ENCODE results near the gene TMEM163.
"Not testable (repeated sequence)": the region's sequence is repeated elsewhere in the genome, so short reads cannot be mapped to it uniquely, and the experiment has no call there.

TMEM163 gene

GRCh38 chr2:134723742-134724141 lies 4.9 kb upstream of the TMEM163 start:
- DNase-seq (ENCODE audit: low read depth, low spot score), result not testable (repeated sequence)

GRCh38 chr2:134722728-134723127 lies 3.9 kb upstream of the TMEM163 start:
- DNase-seq (ENCODE audit: low read depth, low spot score), result no peak

- no peak for DNase-seq (ENCODE audit: low read depth, low spot score)
These were observed 2.8 kb upstream of the TMEM163 start for GRCh38 chr2:134721596-134721995.

GRCh38 chr2:134718023-134718816 lies 580 bp downstream of the TMEM163 start:
- no peak for DNase-seq (ENCODE audit: low read depth, low spot score)

GRCh38 chr2:134717286-134718022 lies 1.3 kb downstream of the TMEM163 start:
- no peak for DNase-seq (ENCODE audit: low read depth, low spot score)

- DNase-seq (ENCODE audit: low read depth, low spot score), result no peak
These were observed 2.0 kb downstream of the TMEM163 start for GRCh38 chr2:134716721-134717243.

GRCh38 chr2:134715932-134716643 lies 2.7 kb downstream of the TMEM163 start:
- no peak for DNase-seq (ENCODE audit: low read depth, low spot score)

- DNase-seq (ENCODE audit: low read depth, low spot score), result no peak
These were observed 4.6 kb downstream of the TMEM163 start for GRCh38 chr2:134714228-134714627.

GRCh38 chr2:134713606-134714005 lies 5.2 kb downstream of the TMEM163 start:
- no peak for DNase-seq (ENCODE audit: low read depth, low spot score)

- no peak for DNase-seq (ENCODE audit: low read depth, low spot score)
These were observed 5.6 kb downstream of the TMEM163 start for GRCh38 chr2:134713176-134713575.

- no peak for DNase-seq (ENCODE audit: low read depth, low spot score)
These were observed 6.1 kb downstream of the TMEM163 start for GRCh38 chr2:134712736-134713135.

- no peak for DNase-seq (ENCODE audit: low read depth, low spot score)
These were observed 6.5 kb downstream of the TMEM163 start for GRCh38 chr2:134712299-134712698.

- no peak for DNase-seq (ENCODE audit: low read depth, low spot score)
These were observed 7.1 kb downstream of the TMEM163 start for GRCh38 chr2:134711692-134712091.

- DNase-seq (ENCODE audit: low read depth, low spot score), result no peak
These were observed 11.5 kb downstream of the TMEM163 start for GRCh38 chr2:134707330-134707676.

GRCh38 chr2:134706587-134707329 lies 12.0 kb downstream of the TMEM163 start:
- DNase-seq (ENCODE audit: low read depth, low spot score), result no peak

GRCh38 chr2:134705861-134706586 lies 12.8 kb downstream of the TMEM163 start:
- DNase-seq (ENCODE audit: low read depth, low spot score), result no peak

- no peak for DNase-seq (ENCODE audit: low read depth, low spot score)
These were observed 14.6 kb downstream of the TMEM163 start for GRCh38 chr2:134704173-134704572.

GRCh38 chr2:134703426-134703825 lies 15.4 kb downstream of the TMEM163 start:
- no peak for DNase-seq (ENCODE audit: low read depth, low spot score)

GRCh38 chr2:134700730-134701129 lies 18.1 kb downstream of the TMEM163 start:
- no peak for DNase-seq (ENCODE audit: low read depth, low spot score)

GRCh38 chr2:134694411-134694810 lies 24.4 kb downstream of the TMEM163 start:
- no peak for DNase-seq (ENCODE audit: low read depth, low spot score)
